ENCODE data around the gene SLC25A45.
"Not testable (repeated sequence)": the region's sequence is repeated elsewhere in the genome, so short reads cannot be mapped to it uniquely, and the experiment has no call there.

Gene SLC25A45

GRCh38 chr11:65414776-65415498 lies 32.5 kb upstream of the SLC25A45 start:
- no peak for DNase-seq (ENCODE audit: low read depth)

GRCh38 chr11:65413077-65413664 lies 30.7 kb upstream of the SLC25A45 start:
- DNase-seq (ENCODE audit: low read depth); H3K4me3 ChIP-seq (ENCODE audit: low read depth, low read length): not testable (repeated sequence)

More at GRCh38 chr11:65414776-65415498, 32.5 kb upstream of the SLC25A45 start:
- no peak for TF ChIP-seq MAX (IDR thresholded peaks at IDR 0.05; ENCODE audit: low read depth, low read length)
- TF ChIP-seq POLR2A (IDR thresholded peaks at IDR 0.05; ENCODE audit: extremely low read depth, insufficient read length), result no peak
- no peak for TF ChIP-seq CTCF (IDR thresholded peaks at IDR 0.05; ENCODE audit: low read depth, low read length)
- no peak for TF ChIP-seq MYC (IDR thresholded peaks at IDR 0.05; ENCODE audit: low read depth, low read length)
- no peak overlapping the region for H3K4me3 ChIP-seq (ENCODE audit: low read depth, low read length)

GRCh38 chr11:65412271-65413076 lies 30.0 kb upstream of the SLC25A45 start:
- H3K4me3 ChIP-seq (ENCODE audit: low read depth, low read length), result no peak overlapping the region
- DNase-seq (ENCODE audit: low read depth), result peak; percentile 0
- no peak for TF ChIP-seq MAX (IDR thresholded peaks at IDR 0.05; ENCODE audit: low read depth, low read length)
- no peak for TF ChIP-seq POLR2A (IDR thresholded peaks at IDR 0.05; ENCODE audit: extremely low read depth, insufficient read length)
- TF ChIP-seq CTCF (IDR thresholded peaks at IDR 0.05; ENCODE audit: low read depth, low read length), result no peak
- no peak for TF ChIP-seq MYC (IDR thresholded peaks at IDR 0.05; ENCODE audit: low read depth, low read length)

GRCh38 chr11:65411681-65412070 lies 29.2 kb upstream of the SLC25A45 start:
- H3K4me3 ChIP-seq (ENCODE audit: low read depth, low read length), result no peak overlapping the region
- no peak for DNase-seq (ENCODE audit: low read depth)
- TF ChIP-seq MAX (IDR thresholded peaks at IDR 0.05; ENCODE audit: low read depth, low read length), result no peak
- no peak for TF ChIP-seq CTCF (IDR thresholded peaks at IDR 0.05; ENCODE audit: low read depth, low read length)
- no peak for TF ChIP-seq POLR2A (IDR thresholded peaks at IDR 0.05; ENCODE audit: extremely low read depth, insufficient read length)
- no peak for TF ChIP-seq MYC (IDR thresholded peaks at IDR 0.05; ENCODE audit: low read depth, low read length)

GRCh38 chr11:65410936-65411680 lies 28.7 kb upstream of the SLC25A45 start:
- TF ChIP-seq MAX (IDR thresholded peaks at IDR 0.05; ENCODE audit: low read depth, low read length) (no peak), MYC (IDR thresholded peaks at IDR 0.05; ENCODE audit: low read depth, low read length) (no peak), POLR2A (IDR thresholded peaks at IDR 0.05; ENCODE audit: extremely low read depth, insufficient read length) (no peak), CTCF (IDR thresholded peaks at IDR 0.05; ENCODE audit: low read depth, low read length) (no peak)
- DNase-seq (ENCODE audit: low read depth), result no peak

More at GRCh38 chr11:65410936-65411680, 28.7 kb upstream of the SLC25A45 start:
- H3K4me3 ChIP-seq (ENCODE audit: low read depth, low read length), result no peak overlapping the region

Data from NB4 (cell line).